GM21529 (cell line): Measurements from ENCODE around the gene DMD.

ENCODE experiments used
- ATAC-seq: cut with Tn5 transposase; IDR thresholded peaks from one replicate; pipeline ENCODE4 v1.9.1; 2021; ENCODE audit not compliant: unreplicated experiment

The DMD gene

DNA sequence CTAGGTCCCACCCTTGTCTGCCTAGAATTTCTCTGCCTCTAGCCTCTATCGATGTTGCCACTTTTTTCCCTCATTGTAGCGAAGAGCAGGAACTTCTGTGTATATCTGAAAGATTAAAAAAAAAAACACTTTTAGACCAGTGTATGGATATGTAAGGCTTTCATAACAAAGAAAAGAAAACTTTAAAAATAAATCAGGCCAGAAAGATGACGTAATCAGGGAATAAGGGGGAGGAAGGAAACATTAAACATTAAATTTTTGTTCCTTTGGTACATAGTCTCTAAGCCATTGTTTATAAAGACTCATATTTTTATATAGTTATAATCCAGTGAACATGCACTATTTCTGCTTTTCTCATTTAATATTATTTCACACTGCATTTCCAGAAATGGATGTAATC lies 2113.3 kb downstream of the DMD start:
- no peak for ATAC-seq

GRCh38 chrX:31093639-31093975 lies 2117.7 kb downstream of the DMD start:
- ATAC-seq, result peak; percentile 25

- ATAC-seq, result peak; percentile 63
These were observed 2118.2 kb downstream of the DMD start for GRCh38 chrX:31092970-31093638.

- ATAC-seq, result no peak
These were observed 2118.9 kb downstream of the DMD start for GRCh38 chrX:31092476-31092875.

GRCh38 chrX:31091819-31092218 lies 2119.5 kb downstream of the DMD start:
- ATAC-seq, result no peak

GRCh38 chrX:31074522-31074921 lies 2136.8 kb downstream of the DMD start:
- no peak for ATAC-seq

GRCh38 chrX:31071725-31072124 lies 2139.6 kb downstream of the DMD start, which contains the start of gene FTHL17:
FTHL17 (minus strand) TSS chrX:31072041; CDS start chrX:31071953, 88 bp downstream.
- ATAC-seq, result no peak

DNA sequence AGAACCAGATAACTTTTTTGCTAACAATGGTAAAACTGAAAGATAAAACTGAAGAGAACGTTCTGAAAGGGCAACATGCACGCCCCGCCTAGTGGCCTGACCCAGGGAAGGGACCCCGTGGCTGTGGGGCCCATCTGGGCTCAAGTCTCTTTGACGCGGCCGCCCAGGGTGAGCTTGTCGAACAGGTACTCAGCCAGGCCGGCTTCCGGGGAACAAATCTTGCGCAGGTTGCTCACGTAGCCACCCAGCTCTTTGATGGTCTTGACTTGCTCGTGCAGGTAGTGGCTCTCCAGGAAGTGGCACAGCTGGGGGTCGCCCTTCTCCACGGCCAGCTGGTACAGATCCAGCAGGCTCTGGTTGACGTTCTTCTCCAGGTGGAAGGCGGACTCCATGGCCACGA lies 2140.1 kb downstream of the DMD start:
- no peak for ATAC-seq

DNA sequence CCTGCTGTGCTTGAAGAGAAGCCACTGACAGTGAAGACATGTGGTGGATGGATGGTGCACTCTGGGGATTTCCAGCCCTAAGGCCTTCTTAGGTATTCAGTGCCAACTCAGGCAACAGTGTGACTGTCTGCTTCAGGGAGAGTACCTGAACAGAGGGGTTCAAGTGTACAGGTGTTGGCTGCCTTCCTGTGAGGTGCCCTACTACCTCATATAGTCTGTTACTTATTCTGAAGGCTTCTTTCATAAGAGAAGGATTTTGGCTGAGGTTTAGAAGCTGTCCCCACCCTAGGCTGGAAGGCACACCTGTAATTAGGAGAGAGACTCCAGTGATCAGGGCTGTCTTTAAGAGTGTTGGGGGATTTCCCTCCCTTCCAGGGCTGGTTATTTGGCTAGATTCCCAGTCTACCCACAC lies 2141.3 kb downstream of the DMD start:
- peak; percentile 63 for ATAC-seq
